NCI-H146 treated with DMSO at 0.1 percent for 48 hours (cell line): ENCODE results near the gene KYAT1.
A peak's percentile ranks its signal among the peaks of the same experiment; 100 is the strongest.
"Not testable (repeated sequence)": the region's sequence is repeated elsewhere in the genome, so short reads cannot be mapped to it uniquely, and the experiment has no call there.

ENCODE experiments used
- DNase-seq: peaks from one replicate; lab custom pipeline; 2025; ENCODE audit not compliant: unreplicated experiment; lab: John Stamatoyannopoulos, UW

Gene KYAT1

DNA sequence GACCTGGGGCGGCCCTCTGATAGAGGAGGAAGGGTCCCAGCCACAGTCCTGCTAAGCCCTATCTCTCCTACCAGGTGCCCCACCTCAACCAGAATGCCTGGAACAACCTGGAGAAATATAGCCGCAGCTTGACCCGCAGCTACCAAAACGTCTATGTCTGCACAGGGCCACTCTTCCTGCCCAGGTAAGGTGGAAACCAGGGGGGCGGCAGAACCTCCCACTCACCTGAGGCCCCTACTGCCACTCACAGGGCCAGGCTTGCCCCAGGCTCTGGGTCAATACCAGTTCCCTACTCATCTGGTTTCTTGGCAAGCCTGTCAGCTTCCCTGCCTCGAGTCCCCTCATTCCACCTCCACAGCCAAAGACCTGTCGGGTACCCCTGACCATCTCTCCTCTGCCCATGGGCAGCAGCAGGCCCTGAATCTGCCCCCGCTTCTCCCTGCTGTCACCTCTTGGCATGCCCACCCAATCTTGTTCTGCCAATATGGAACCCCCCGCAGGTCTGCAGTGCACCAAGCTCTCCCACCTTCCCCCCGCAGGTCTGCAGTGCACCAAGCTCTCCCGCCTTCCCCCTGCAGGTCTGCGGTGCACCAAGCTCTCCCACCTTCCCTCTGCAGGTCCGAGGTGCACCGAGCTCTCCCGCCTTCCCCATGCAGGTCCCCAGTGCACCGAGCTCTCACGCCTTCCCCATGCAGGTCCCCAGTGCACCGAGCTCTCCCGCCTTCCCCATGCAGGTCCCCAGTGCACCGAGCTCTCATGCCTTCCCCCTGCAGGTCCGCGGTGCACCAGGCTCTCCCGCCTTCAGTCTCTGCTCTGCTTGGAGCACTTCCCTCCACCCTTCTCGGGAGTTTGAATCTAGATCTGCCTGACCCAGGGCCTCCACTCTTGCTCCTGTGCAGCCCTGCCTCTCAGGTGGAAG is 60.8 kb downstream of the KYAT1 start:
- no peak for DNase-seq

DNA sequence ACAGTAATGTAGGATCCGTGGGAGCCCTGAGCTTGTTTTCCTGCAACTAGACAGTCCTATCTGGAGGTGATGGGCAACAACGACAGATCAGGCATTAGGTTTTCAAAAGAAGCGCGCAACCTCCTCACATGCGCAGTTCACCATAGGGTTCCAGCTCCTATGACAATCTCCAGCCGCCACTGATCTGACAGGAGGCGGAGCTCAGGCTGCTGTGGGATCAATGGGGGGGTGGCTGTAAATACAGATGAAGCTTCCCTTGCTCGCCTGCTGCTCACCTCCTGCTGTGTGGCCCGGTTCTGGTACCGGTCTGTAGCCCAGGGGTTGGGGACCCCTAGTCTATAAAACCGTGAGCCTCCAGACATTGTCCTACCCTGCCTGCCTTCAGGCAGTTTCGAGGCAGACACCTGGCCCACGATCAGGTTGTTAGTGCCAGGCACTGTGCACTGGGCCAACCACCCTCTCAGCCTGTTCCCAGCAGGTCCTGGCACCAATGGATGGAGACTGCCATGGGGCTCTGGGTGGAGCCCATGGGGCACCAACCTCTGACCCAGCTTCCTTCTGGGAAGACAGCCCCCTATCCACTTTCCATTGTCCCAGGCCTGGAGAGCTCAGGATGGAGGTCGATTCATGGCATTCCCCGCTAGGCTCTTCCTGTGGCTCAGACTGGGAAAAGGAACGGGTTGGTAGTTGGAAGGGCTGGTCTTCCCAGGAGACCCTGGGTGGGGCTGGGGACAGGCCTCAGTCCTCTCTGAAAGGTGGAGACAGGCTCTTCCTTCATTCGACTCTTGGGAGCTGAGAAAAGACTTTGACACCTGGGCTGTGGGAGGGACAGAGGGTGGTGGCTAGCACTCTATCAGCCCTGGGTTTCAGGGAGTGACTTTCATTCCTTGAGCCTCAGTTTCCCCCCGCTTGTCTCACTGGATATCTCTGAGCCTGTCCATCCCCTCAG is 61.8 kb downstream of the KYAT1 start:
- DNase-seq = no peak

- no peak for DNase-seq
Measured at GRCh38 chr9:128818839-128819715, 62.7 kb downstream of the KYAT1 start.

- peak; percentile 82 for DNase-seq
Measured at GRCh38 chr9:128818099-128818838, 63.5 kb downstream of the KYAT1 start, which contains the start of gene ENDOG. ENDOG (plus strand) TSS chr9:128818500; CDS start chr9:128818685, 185 bp downstream.

DNA sequence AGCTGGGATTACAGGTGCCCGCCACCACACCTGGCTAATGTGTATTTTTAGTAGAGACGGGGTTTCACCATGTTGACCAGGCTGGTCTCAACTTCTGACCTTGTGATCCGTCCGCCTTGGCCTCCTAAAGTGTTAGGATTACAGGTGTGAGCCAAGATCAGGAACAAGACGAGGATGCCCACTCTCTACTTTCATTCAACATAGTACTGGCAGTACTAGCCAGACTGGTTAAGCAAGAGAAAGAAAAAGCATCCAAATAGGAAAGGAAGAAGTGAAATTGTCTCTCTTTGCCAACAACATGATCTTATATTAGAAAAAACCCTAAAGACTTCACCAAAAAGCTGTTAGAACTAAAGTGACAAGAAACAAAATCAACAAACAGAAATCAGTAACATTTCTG is 70.9 kb downstream of the KYAT1 start:
- DNase-seq = no peak

DNA sequence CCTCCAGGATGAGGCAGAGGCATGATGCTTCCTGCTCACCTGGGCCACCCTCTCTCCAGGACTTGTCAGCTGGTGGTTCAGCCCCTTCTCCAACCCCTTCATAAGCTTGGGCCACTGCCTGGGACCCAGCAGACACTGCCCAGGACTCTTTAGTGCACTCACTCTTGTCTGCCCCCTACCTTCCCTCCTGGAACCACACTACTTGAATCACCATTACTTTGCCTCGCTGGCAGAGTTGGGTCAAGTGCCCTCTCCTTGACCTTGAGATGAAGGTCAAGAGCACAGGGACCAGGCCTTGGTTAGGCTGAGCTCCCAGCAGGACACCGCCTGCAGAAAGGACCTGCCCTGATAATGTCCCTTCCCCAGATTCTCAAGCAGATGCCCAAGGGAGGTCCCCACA is 71.9 kb downstream of the KYAT1 start:
- DNase-seq = no peak

GRCh38 chr9:128809036-128809599 is 72.6 kb downstream of the KYAT1 start:
- DNase-seq = no peak

DNA sequence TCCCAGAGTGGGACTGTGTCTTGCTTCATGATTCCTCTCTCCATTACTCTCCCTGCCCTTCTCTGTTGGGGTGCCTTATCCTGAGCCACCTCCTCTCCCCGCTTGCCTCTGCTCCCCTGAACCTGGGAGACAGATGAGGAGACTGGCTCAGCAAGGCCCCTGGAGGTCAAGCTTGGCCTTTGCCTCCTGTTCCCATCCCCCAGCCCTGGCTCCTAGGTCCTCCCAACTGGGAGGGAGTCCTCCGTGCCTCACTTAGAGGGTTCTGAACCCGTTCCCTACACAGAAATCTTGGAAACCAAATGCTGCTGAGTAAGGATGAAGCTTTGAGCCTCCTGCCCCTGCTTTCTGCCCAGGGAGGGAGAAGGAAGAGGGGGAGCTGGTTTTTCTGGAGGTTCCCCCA is 73.2 kb downstream of the KYAT1 start:
- DNase-seq = no peak

GRCh38 chr9:128807827-128808226 is 73.9 kb downstream of the KYAT1 start:
- DNase-seq = no peak

DNA sequence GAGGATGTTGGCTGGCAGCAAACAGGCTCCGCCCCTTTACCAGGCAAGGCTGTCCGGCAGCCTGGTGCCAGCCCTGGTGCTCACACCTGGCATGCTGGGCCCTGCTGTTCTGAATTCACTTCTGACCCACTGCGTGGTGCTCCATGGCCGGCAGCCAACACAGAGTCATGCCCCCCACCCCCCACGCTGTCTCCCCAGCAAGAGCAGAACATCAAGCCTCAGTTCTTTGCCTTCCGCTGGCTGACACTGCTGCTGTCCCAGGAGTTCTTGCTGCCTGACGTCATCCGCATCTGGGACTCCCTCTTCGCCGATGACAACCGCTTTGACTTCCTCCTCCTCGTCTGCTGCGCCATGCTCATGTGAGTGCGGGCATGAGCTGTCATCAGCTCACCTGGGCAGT is 76.1 kb downstream of the KYAT1 start:
- DNase-seq = no peak

- no peak for DNase-seq
Measured at GRCh38 chr9:128802482-128802881, 79.3 kb downstream of the KYAT1 start.

- no peak for DNase-seq
Measured at GRCh38 chr9:128800061-128800460, 81.7 kb downstream of the KYAT1 start.

GRCh38 chr9:128798896-128799295 is 82.9 kb downstream of the KYAT1 start:
- DNase-seq = no peak

DNA sequence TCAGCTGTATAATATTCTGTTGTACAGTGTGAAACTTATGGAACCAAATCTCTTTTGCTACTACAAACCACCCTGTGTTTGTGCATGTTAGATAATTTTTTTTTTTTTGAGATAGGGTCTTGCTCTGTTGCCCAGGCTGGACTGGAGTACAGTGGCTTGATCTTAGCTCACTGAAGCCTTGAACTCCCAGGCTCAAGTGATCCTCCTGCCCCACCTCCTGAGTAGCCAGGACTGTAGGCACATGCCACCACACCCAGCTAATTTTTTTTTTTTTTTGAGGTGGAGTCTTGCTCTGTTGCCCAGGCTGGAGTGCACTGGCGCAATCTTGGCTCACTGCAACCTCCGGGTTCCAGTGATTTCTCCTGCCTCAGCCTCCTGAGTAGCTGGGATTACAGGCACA is 86.8 kb downstream of the KYAT1 start:
- DNase-seq = not testable (repeated sequence)

DNA sequence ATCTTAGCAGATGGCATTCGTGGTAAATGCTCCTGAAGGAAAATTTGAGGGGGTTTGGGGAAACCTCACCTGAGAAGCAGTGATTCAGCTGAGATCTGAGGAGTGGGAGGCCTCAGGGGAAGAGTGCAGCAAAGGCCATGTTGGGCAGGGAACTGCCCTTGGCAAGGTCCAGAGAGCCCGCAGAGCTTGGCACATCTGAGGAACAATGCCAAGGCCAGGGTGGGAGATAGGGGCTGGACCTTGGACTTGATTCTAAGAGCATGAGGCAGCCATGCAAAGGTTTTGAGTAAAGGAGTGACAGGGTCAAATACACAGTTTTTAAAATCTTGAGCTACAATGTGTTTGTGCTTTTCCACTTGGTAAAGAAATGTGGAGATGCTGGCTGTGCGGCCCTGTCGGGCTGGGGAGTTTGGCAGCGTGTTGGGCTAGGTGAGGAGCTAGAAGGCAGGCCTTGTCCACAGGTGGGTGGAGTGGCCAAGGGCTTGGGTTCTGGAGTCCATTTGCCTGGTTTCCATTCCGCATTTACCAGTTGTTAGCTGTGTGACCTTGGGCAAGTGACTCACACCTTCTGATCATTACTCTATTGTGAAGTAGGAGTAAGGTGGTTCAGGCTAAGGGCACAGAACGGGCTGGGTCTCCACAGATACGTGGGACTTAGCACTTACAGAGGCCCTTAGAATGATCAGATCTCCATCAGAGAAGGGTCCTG is 88.6 kb downstream of the KYAT1 start:
- DNase-seq = no peak

GRCh38 chr9:128792134-128792533 is 89.6 kb downstream of the KYAT1 start:
- no peak for DNase-seq

DNA sequence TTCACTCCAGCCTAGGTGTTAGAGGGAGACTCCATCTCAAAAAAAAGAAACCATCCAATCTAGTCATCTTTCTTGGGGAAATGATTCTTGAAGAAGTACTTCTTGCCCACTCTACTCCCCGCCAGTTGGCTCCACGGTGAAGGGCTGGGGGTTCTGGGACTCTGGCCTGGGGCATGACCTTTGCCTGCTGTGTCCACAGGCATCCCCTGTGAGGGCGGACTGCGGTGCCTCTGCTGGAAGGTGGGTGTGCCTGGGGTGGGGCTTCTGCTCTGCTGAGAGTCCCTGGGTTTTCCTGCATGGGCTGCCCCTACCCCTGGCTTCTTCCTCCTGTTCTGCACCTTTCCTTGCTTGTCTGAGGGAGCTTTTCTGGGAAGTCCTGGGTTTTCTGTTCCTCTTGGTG is 91.2 kb downstream of the KYAT1 start:
- DNase-seq = no peak

GRCh38 chr9:128788445-128788844 is 93.3 kb downstream of the KYAT1 start:
- DNase-seq = no peak

GRCh38 chr9:128787659-128788058 is 94.1 kb downstream of the KYAT1 start:
- no peak for DNase-seq
